ENCODE measurements around the gene IGF2BP3.
"Not testable (repeated sequence)": the region's sequence is repeated elsewhere in the genome, so short reads cannot be mapped to it uniquely, and the experiment has no call there.

Gene IGF2BP3

DNA sequence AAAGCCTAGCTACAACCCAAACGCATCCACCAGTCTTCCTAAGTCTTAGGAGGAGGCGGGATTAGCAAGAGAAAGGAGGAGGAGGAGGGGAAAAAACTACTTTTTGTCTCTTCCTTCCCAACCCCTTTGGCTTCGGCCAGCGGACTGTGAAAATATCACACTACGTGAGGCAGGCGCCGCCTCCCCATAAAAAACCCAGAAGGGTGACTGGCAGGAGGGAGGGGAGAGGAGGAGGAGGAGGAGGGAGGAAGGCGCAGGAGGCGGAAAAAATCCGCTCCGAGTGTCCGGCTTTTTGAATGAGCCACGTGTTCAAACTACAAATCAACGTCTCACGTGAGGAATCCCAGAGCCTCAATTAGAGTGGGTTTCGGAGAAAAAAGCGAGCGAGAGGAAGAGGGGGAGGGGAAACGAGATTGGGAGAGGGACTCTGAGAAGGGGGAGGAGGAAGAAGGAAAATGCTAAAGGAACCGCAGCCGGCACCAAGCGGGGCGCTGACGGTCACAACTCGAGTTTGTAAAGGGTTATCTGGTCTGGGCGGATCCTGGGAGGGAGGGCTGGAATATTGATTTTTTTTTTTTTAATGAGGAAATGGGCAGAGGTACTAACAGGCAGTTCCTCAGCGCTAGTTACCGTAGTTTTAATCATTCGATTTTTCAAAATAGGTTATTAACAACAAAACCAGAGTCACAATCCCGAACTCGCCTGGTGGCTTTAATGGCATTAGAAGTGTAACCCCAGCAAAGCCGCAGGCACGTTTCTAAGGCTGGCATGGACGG lies at the start of gene IGF2BP3:
Gene IGF2BP3, minus strand, starts transcription at position 162 of the 776 bp plus-strand sequence. CDS start 381 bp downstream, outside the sequence.
- no peak for DNase-seq (ENCODE audit: low read depth)

DNA sequence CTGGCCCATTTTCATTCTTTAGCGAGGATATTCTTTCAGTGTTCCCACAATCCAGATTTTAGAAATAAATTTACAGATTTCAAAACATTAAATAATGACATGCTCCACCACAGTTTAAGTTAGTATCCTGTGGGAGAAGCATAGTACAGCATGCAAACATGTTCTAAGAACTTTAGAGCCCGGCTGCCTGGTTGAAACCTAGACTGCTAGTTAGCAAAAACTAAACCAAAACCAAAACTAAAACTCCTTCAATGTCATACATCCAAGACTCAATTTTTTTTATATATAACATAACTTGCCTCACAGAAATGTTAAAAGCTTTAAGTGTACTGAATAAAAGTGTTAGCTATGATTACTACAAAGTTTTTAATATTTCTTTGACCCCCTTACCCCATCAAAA lies 44.5 kb upstream of the IGF2BP3 start:
- DNase-seq (ENCODE audit: low read depth) = no peak

DNA sequence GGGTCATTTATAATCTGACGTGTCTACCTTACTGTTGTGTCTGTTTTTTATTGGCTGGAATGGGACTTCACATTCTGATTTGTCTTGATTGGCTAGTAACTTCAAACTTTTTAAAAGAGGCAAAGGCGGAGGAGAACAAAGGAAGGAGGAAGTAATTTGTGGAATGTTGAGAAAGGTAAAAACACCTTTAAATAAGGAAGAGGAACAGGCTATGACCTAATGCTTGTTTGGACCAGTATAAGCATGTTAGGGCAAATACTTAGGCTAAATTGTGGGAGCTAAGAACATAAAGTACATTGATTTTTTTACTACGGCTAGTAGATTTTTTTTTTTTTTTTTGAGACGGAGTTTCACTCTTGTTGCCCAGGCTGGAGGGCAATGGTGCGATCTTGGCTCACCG lies 43.5 kb upstream of the IGF2BP3 start:
- DNase-seq (ENCODE audit: low read depth) = not testable (repeated sequence)

DNA sequence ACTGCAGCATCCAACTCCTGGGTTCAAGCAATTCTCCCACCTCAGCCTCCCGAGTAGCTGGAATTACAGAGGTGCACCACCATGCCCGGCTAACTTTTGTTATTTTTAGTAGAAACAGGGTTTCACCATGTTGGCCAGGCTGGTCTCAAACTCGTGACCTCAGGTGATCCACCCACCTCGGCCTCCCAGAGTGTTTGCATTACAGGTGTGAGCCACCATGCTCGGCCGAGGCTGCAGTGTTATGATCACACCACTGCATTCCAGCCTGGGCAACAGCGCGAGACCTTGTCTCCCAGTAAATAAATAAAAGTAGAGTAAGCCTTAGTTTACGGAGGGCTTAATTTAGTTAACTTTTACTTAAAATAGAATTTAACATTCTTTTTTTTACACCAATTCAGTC lies 23.7 kb upstream of the IGF2BP3 start:
- no peak for DNase-seq (ENCODE audit: low read depth)

DNA sequence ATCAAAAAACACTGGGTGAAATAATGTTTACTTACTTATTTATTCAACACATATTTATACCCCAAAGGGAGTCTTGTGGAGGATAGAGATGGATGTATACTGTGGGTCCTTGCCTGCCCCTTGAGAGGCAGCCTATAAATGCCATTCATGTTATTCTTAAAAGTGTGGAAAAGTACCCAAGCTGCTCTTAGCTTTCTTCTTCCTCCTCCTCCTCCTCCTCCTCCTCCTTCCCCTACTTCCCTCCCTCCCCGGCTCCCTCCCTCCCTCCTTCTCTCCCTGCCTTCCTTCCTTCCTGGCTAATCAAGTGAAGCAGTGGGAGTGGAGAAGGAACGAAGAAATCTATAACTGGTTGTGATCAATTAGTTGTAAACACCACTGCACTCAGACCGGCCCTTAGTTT lies 21.2 kb upstream of the IGF2BP3 start:
- no peak for DNase-seq (ENCODE audit: low read depth)

DNA sequence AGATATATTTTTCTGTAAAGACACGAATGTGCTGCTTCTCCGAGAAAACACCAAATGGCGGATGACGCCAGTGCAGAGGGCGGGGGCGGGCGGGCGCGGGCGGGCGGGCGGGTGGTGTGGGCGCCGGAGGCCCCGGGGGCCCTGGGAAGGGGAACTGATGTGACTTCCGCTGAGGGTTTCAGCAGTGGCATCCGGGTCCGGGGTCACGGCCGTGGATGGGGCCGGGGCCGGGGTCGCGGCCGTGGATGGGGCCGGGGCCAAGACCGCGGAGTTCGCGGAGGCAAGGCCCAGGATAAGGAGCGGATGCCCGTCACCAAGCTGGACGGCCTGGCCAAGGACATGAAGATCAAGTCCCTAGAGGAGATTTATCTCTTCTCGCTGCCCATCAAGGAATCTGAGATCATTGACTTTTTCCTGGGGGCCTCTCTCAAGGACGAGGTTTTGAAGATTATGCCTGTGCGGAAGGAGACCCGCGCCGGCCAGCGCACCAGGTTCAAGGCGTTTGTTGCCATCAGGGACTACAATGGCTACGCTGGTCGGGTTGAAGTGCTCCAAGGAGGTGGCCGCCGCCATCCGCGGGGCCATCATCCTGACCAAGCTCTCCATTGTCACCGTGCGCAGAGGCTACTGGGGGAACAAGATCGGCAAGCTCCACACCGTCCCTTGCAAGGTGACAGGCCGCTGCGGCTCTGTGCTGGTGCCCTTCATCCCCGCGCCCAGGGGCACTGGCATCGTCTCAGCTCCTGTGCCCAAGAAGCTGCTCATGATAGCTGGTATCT lies 20.3 kb upstream of the IGF2BP3 start:
- peak; percentile 40 for DNase-seq (ENCODE audit: low read depth)

DNA sequence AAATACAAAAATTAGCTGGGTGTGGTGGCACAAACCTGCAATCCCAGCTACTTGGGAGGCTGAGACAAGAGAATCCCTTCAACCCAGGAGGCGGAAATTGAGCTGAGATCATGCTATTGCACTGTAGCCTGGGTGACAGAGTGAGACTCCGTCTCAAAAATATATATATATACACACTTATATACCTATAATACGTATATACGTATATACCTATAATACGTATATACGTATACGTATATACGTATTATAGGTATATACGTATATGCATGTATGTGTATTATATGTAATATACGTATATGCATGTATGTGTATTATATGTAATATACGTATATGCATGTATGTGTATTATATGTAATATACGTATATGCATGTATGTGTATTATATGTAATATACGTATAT lies 18.4 kb upstream of the IGF2BP3 start:
- not testable (repeated sequence) for DNase-seq (ENCODE audit: low read depth)

DNA sequence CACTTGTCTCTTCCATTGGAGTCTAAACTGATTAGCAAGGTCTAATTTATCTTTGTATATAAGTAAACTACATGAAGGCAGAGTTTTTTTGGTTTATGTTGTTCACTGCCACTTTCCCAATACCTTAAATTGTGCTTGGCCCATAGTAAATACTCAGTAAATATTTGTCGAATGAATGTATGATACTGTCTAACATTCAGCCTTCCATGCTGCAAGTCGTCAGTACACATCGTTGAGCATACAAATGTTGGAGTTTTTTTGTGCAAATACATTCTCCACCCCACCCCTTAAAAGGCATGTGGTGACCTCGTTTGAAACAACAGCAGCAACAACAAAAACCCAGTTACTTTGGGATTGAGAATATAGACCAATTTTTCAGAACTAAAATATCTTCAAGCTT lies 17.4 kb upstream of the IGF2BP3 start:
- no peak for DNase-seq (ENCODE audit: low read depth)

DNA sequence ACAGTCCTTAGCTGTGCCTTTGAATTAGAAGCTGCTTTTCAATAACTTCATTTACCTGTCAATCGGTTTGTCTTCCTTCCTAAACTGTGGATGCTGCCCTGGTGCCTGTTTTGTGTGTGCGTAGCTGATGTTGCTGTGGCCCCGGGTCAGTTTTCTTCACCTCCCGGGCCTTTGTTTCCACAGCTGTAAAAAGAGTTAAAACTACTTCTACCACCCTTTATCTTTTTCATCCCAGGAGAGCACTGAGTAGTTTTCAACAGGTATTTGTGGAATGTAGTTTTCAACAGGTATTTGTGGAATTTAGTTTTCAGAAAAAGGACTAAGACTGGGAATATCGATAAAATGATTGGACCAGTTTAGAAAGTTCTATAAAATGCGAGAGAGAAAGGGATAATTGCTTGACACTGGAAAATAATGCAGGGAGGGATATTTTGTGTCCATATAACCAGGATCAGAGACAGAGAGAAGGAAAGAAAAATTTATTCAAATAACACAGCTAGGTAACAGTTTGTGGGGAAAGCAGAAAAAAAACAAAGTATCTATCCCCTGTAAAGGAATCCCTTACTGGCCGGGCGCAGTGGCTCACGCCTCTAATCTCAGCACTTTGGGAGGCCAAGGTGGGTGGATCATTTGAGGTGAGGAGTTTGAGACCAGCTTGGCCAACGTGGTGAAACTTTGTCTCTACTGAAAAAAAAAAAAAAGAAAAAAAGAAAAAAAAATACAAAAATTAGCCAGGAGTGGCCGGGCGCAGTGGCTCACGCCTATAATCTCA lies 15.9 kb upstream of the IGF2BP3 start:
- DNase-seq (ENCODE audit: low read depth) = no peak

DNA sequence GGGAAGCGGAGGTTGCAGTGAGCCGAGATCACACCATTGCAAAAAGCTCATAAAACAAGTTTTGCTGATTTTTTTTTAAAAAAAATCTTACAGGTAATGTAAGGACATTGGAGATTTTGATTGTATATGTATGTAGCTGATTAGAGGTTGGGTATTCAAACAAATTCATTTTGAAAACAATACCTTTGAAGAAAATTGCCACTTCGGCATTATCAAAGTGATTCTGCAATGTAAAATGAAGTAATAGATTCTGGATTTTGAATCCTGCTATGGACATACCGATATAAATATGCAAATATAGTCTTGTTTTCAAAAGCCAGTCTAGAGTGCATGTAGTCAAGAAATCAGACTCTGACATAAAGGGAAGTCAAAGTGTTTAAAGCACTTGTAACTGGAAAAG lies 12.4 kb upstream of the IGF2BP3 start:
- no peak for DNase-seq (ENCODE audit: low read depth)

DNA sequence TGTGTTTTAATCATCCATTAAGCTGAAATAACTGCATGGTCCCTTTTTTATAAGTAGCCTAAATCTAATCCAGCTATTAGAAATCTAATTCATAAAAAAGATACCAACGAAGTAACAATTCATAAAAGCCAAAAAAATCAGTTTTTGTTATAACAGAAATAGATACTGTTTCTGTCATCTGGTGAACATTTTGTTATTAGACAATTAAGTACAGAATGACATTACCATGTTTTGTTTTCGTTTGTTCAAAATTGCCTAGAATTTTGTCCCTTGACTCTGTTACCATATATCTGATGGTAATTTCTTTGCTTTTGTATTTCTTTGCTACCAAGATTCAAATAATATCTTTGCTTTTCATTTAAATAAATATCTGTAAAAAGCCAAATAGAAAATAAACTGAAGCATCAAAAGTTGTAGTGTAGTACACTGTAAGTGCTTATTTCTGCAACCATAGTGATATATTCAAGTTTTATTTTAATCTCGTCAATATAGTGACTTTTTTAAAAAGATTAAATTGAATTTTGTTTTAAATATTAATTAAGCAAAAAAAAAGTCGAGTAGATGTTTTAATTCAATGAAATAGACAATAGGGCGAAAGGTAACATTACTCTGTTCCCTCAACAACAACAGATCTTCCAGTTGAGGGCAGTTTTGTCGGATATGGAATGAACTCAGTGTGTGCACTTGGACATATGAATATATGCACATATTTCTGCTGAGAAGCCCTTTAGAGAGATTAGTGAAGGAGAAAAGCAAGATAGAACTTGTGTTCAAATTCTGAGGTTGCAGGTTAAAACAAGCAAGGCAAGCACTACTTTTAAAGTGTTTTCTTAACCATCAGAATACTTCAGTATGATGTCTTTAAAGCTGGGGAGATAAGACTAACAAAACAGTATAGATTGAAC lies 7.9 kb upstream of the IGF2BP3 start:
- no peak for DNase-seq (ENCODE audit: low read depth)

DNA sequence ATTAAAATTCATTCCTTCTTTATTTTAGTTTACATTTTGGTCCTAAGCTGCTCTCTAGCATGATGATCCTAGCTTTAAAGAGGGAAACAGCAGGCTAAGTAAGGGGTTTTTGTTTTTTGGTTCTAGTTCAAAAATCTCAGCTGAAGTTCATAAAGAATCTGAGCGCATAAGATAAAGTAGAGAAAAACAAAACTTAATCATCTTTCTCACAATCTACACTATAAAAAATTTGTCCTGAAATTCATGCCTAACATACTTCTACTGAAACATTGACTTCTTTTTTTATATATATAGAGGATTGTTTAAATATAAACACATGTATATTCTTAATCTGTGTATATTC lies 6.8 kb upstream of the IGF2BP3 start:
- DNase-seq (ENCODE audit: low read depth) = no peak

DNA sequence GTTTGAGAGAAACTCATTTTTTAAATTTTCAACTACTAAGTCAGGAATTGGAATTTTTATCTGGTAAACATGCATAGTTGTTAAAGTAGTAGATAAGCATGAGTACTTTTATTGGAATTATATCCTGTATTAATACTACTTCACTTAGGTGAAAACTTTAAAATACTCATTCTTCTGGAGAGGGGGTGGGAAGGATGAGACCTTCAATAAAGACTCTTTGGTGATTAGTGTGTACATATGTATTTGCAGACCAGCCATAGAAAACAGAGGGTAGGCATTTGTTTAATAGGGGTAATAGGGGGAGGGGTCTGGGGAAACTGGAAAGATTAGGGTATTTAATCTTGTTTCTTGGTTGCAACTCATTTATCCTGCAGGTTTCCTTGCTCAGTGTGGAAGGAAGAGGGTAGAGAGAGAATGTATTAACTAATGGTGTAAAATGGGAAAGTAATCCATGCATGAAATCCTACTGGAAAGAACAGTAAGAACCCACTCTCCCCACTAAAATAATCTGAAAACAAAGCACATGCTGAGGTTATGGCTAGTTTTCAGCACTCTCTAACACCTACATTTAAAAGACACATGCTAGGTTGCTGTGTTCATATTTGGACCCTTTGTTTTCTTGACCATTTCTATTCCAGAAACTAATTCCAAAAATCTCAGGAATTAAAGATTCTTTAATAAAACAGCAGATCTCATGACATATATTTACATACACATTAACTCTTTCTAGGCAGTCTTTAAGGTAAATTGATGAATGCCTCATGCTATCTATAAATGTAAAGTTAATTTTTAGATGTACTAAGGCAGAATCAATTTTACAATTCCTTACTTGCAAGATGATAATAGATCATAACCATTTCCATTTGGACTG lies 6.2 kb upstream of the IGF2BP3 start:
- no peak for DNase-seq (ENCODE audit: low read depth)

DNA sequence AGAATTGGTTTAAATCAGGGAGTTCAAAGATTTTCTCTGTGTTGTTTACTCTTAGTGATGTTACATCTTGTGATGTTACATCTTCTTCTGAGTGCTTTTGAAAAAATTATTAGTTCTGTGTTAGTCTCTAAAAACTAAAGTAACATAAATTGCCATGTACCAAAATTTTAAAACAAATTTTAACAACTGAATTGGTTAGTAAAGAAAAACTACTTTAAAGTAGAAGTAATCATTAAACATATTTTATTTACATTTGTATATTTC lies 5.2 kb upstream of the IGF2BP3 start:
- DNase-seq (ENCODE audit: low read depth) = no peak

DNA sequence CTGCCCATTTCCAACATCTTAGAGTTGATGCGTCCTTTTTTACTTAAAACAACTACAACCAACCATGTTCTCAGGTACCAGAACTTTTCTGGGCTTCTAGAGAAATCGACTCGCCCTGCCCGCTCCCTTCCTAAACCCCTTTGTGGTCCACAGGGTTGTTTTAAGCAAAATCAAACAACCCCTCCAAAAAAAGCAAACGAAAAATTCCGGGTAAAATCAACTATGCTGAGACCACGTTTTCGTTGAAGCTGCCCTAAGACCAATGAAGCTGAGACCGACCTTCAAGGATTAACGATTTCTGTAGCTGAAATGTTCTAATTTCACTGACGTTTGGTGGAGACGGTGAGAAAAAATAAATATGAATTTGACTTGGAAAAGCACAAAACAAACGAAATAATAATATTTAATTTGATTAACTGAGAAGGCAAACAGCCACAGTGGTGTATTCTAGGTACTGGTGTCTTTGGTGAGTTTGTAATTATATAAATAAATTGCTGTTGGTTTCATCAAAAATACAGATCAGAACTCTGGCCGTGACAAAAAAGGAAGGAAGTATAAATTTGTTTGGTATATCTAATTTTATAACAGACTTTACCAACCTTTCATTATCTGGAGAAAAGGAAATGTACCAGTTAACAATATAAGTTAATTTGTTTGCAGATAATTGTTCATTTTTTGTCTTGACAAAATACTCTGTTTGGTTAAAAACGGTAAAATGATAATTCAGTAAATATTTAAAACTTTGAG lies 4.7 kb upstream of the IGF2BP3 start:
- no peak for DNase-seq (ENCODE audit: low read depth)

DNA sequence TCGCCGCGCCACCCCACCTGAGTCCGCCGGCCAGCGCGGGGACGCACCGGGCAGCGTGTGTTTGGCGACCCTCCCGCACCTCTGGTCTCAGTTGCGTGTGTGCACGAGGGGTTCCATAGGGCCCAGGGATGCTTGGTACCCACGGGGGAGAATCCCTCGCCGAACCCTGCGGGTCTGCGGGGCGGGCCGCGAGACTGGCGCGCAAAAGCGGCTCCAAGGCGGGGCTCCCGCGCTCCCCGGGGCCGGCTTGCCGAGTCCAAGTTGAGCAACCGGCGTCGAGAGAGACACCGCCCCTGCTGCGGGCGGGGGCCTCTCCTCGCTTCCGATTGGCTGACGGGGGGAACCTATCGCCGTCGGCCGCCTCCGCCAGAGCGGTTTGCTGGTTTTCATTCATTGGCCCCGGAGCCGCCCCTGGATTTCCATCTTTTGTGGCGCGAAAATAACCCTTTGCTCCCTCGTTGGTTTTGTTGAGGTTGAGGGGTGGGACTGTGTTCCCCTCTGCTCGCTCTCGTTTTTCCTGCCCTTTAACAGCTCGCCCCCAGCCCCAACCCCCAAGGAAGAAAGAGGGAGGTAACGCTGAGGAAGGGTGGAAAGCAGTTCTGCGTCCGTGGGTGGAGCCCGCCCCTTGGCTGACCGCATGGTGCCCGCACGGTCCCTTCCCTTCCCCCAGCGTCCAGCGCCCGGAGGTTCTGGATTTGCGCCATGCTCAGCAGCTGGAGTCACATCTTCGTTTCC lies 4.0 kb upstream of the IGF2BP3 start:
- DNase-seq (ENCODE audit: low read depth) = no peak

DNA sequence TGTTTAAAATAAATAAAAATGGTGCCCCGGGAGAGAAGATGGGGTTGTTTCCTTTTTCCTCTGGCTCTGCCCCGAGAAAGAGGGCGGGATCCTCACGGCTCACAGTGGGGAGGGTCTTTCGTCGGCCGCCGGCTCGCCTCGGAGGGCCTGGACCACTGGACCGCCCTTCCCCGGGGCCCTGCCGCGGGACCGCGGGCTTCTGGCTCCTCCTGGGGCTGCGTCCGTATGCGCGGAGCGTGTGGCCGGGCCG lies 3.5 kb upstream of the IGF2BP3 start:
- no peak for DNase-seq (ENCODE audit: low read depth)

DNA sequence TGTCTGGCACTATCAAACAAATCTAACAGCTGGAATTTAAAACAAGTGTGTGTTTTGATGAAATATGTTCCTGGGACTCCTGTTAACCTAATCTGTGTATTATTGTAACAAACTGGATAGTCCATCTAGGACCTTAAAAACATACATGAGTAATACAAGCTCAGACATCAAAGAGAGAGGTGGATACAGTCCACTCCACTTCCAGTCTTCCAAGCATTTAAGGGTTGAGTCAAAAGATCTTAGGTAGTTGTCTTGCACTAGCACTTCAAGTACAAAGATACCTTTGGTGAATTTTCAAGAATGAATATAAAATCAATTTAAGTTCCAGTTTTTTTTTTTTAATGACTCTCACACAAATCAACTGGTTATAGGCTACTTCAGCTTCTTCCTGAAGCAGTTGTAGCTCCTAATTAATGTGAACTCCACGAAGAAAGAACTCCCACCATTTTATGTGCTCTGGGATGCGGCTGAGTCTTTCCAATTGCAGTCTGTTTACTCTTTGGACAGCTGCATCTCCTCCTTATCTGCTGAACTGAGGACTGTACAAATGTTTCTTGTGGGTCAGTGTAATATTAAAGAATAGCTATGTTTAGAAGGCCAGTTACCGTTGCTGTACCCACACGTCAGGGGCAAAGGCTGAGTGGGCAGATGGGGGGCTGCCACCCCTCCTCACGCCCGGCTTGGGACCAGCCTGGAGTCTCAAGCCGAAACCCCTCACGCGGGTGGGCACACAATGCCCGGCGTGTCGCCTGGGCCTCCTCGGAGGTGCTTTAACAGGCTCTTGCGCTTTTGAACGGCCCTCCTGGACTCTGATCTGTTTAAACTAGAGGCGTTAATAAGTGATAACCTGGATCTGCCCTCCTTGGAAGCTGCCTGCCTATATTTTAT lies 2.9 kb upstream of the IGF2BP3 start:
- DNase-seq (ENCODE audit: low read depth) = no peak

DNA sequence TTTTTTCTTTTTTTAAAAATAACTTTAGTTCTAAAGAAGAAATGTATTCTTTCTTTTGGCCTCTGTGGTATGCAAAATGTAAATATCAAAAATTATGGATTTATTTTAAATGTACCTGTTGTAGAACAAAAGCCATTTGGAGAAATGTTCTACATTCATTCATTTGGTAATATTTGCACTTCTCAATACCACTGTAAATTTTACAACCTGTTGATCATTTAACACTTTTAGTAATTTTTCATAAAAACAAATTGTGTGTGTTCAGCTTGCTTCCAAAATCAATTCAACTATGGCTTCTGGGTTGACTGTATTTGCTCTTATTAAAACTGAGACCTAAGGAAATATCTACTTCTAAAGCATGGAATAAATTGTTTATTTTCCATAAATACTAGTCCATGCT lies 2.3 kb upstream of the IGF2BP3 start:
- DNase-seq (ENCODE audit: low read depth) = no peak

All from stimulated activated CD4-positive, alpha-beta T cell treated with anti-CD3 and anti-CD28 coated beads, Interleukin-2, amount 100 ng/mL, for 4 hours (primary cell).